Stomach (tissue), 4 donors: ENCODE data around the gene C5orf58.

Experiments used
- POLR2A ChIP-seq, 4 donors: fragments of 450-650 bp; IDR thresholded peaks; one replicate each; pipeline ENCODE4 v1.6.1; 2016; ENCODE audit warnings: antibody characterized with exemption in 4 of 4, control low read depth in 2 of 4, mild to moderate bottlenecking in 1 of 4, moderate library complexity in 1 of 4
- POLR2AphosphoS5 ChIP-seq, 3 donors: sonication (generic); formaldehyde crosslinking; IDR thresholded peaks; one replicate each; pipeline ENCODE4 v1.6.1; 2016; ENCODE audit warnings: antibody characterized with exemption in 3 of 3

GRCh38 chr5:170262061-170263045 is 29.6 kb downstream of the C5orf58 start:
- TF ChIP-seq POLR2AphosphoS5 (IDR thresholded peaks at IDR 0.05) (no peak), POLR2A (IDR thresholded peaks at IDR 0.05) (no peak)
